Measurements from ENCODE around the gene ANTXRL.
"Not testable (repeated sequence)": the region's sequence is repeated elsewhere in the genome, so short reads cannot be mapped to it uniquely, and the experiment has no call there.

- TF ChIP-seq POLR2A, CTCF (IDR thresholded peaks at IDR 0.05): not testable (repeated sequence)
Observed at GRCh38 chr10:46378108-46378507, 91.3 kb downstream of the ANTXRL start.

All from esophagus squamous epithelium (tissue), 4 donors.